DOHH2 (cell line): ENCODE results near the gene LRRC27.

Experiments
- H3F3A ChIP-seq: fragments of 200-600 bp; sonication (generic), shearing (Covaris generic); 2 replicates; pipeline ENCODE4 v1.6.0; 2016; ENCODE audit warnings: antibody characterized with exemption, mild to moderate bottlenecking; ENCODE audit not compliant: control insufficient read depth, insufficient read depth
- H3K27ac ChIP-seq: fragments of 200-600 bp; sonication (generic); 2 replicates; pipeline ENCODE4 v1.5.1; 2014; ENCODE audit warnings: low read depth, mild to moderate bottlenecking, low read length, moderate library complexity
- H3K27me3 ChIP-seq: fragments of 200-600 bp; sonication (generic); 2 replicates; pipeline ENCODE4 v1.6.1; 2014; ENCODE audit warnings: mild to moderate bottlenecking, low read length, mixed read lengths; ENCODE audit not compliant: control insufficient read depth
- H3K36me3 ChIP-seq: fragments of 200-600 bp; sonication (generic); 2 replicates; pipeline ENCODE4 v1.6.1; 2014; ENCODE audit warnings: mild to moderate bottlenecking, low read length, moderate library complexity, mixed read lengths; ENCODE audit not compliant: control insufficient read depth
- H3K4me1 ChIP-seq: fragments of 200-600 bp; sonication (generic); 2 replicates; pipeline ENCODE4 v1.6.1; 2014; ENCODE audit warnings: mild to moderate bottlenecking, low read length, mixed read lengths; ENCODE audit not compliant: control insufficient read depth
- H3K4me2 ChIP-seq: fragments of 200-600 bp; sonication (generic); 2 replicates; pipeline ENCODE4 v1.6.0; 2014; ENCODE audit warnings: mild to moderate bottlenecking, low read length, moderate library complexity
- H3K4me3 ChIP-seq: fragments of 200-600 bp; sonication (generic); 2 replicates; pipeline ENCODE4 v1.5.1; 2014; ENCODE audit warnings: mild to moderate bottlenecking, low read length, mixed read lengths
- H3K79me2 ChIP-seq: fragments of 200-600 bp; sonication (generic); 2 replicates; pipeline ENCODE4 v1.6.1; 2014; ENCODE audit warnings: mild to moderate bottlenecking, low read length, mixed read lengths; ENCODE audit not compliant: control insufficient read depth
- H3K9me2 ChIP-seq: fragments of 200-600 bp; sonication (generic); replicated peaks from 2 replicates; pipeline ENCODE4 v1.6.1; 2014; ENCODE audit warnings: mild to moderate bottlenecking, low read length, mixed read lengths; ENCODE audit not compliant: control insufficient read depth
- H3K9me3 ChIP-seq: fragments of 200-600 bp; sonication (generic); 2 replicates; pipeline ENCODE4 v1.6.1; 2014; ENCODE audit warnings: antibody characterized with exemption, low read length, mixed read lengths; ENCODE audit not compliant: control insufficient read depth, insufficient read depth
- H4K20me1 ChIP-seq: fragments of 200-600 bp; sonication (generic); 2 replicates; pipeline ENCODE4 v1.6.0; 2014; ENCODE audit warnings: low read depth, mild to moderate bottlenecking, antibody characterized with exemption, low read length, moderate library complexity; ENCODE audit not compliant: control insufficient read depth, insufficient read depth
- EZH2phosphoT487 ChIP-seq: fragments of 200-600 bp; sonication (generic); IDR thresholded peaks from 2 replicates; pipeline ENCODE4 v1.6.1; 2017; ENCODE audit warnings: borderline replicate concordance, mild to moderate bottlenecking, antibody characterized with exemption, low read length, moderate library complexity, mixed read lengths
- TF ChIP-seq, protein P1 (sequence below): fragments of 200-600 bp; sonication (generic); IDR thresholded peaks from one replicate; pipeline ENCODE4 v1.5.1; 2014; ENCODE audit warnings: antibody characterized with exemption, mild to moderate bottlenecking, low read depth, low read length; ENCODE audit not compliant: poor library complexity, severe bottlenecking

LRRC27 gene

DNA sequence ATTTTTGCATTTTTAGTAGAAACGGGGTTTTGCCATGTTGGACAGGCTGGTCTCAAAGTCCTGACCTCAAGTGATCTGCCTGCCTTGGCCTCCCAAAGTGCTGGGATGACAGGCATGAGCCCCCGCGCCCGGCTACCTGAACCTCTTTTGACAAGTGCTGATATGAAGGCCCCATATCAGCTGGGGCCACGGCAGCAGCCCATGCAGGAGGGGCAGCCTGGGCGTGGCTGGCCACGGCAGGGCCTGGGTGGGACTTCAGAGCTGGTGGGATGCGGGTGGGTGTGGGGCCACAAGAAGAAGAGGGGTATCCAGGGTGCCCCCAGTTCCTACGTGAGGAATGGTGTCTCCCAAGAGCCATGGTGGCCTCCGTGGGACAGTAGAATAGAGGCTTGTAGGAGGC is 6.9 kb downstream of the LRRC27 start:
- Histone ChIP-seq H3K27ac (no peak overlapping the region), H3K9me3 (no peaks in the 10 kb centered on the region), H3F3A (no peaks in the 10 kb centered on the region), H3K9me2 (no peaks in the 10 kb centered on the region), H3K4me1 (no peaks in the 10 kb centered on the region), H3K27me3 (no peaks in the 10 kb centered on the region), H3K79me2 (no peaks in the 10 kb centered on the region), H3K4me3 (no peak overlapping the region), H3K4me2 (no peak overlapping the region), H3K36me3 (no peaks in the 10 kb centered on the region), H4K20me1 (no peaks in the 10 kb centered on the region)
- TF ChIP-seq, protein P1, sequence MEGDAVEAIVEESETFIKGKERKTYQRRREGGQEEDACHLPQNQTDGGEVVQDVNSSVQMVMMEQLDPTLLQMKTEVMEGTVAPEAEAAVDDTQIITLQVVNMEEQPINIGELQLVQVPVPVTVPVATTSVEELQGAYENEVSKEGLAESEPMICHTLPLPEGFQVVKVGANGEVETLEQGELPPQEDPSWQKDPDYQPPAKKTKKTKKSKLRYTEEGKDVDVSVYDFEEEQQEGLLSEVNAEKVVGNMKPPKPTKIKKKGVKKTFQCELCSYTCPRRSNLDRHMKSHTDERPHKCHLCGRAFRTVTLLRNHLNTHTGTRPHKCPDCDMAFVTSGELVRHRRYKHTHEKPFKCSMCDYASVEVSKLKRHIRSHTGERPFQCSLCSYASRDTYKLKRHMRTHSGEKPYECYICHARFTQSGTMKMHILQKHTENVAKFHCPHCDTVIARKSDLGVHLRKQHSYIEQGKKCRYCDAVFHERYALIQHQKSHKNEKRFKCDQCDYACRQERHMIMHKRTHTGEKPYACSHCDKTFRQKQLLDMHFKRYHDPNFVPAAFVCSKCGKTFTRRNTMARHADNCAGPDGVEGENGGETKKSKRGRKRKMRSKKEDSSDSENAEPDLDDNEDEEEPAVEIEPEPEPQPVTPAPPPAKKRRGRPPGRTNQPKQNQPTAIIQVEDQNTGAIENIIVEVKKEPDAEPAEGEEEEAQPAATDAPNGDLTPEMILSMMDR: no peak
- TF ChIP-seq EZH2phosphoT487: no peak

DNA sequence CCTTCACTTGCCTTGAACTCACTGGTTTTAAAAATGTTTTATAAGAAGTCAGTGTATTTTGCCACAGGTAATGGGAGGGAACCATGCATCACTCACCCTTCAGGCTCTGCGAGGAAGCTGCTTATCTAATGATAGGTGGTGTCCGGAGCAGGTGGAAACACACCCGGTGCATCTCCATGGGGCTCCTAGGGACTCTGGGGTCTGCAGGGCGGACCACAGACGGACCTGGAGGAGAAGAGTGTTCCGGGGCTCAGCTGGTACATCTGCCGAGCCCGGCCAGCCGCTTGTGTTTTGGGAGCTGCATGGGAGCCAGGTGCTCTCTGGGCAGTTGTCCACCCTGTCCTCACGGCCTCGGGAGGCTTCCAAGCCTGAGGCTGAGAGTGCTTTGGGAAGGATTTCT is 7.3 kb downstream of the LRRC27 start:
- Histone ChIP-seq H3K27ac (no peak overlapping the region), H3F3A (no peaks in the 10 kb centered on the region), H3K9me2 (no peaks in the 10 kb centered on the region), H4K20me1 (no peaks in the 10 kb centered on the region), H3K36me3 (no peaks in the 10 kb centered on the region), H3K27me3 (no peaks in the 10 kb centered on the region), H3K4me1 (no peaks in the 10 kb centered on the region), H3K4me2 (no peak overlapping the region), H3K4me3 (no peak overlapping the region), H3K9me3 (no peaks in the 10 kb centered on the region), H3K79me2 (no peaks in the 10 kb centered on the region)
- TF ChIP-seq, protein P1: no peak
- TF ChIP-seq EZH2phosphoT487: no peak

DNA sequence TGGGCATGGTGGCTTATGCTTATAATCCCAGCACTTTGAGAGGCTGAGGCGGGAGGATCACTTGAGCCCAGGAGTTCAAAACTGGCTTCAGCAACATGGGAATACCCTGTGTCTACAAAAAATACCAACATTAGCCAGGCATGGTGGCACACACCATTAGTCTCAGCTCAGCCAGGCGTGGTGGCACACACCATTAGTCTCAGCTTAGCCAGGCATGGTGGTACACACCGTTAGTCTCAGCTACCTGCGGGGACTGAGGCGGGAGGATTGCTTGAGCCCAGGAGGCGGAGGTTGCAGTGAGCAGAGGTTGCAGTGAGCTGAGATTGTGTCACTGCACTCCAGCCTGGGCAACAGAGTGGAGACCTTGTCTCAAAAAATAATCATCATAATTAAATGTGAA is 9.0 kb downstream of the LRRC27 start:
- Histone ChIP-seq H3K27me3 (no peaks in the 10 kb centered on the region), H3K4me1 (no peaks in the 10 kb centered on the region), H3K9me3 (no peaks in the 10 kb centered on the region), H3F3A (no peaks in the 10 kb centered on the region), H3K27ac (no peak overlapping the region), H3K9me2 (no peaks in the 10 kb centered on the region), H3K79me2 (no peaks in the 10 kb centered on the region), H4K20me1 (no peaks in the 10 kb centered on the region), H3K36me3 (no peaks in the 10 kb centered on the region), H3K4me3 (no peak overlapping the region), H3K4me2 (no peak overlapping the region)
- TF ChIP-seq, protein P1: no peak
- no peak for TF ChIP-seq EZH2phosphoT487

DNA sequence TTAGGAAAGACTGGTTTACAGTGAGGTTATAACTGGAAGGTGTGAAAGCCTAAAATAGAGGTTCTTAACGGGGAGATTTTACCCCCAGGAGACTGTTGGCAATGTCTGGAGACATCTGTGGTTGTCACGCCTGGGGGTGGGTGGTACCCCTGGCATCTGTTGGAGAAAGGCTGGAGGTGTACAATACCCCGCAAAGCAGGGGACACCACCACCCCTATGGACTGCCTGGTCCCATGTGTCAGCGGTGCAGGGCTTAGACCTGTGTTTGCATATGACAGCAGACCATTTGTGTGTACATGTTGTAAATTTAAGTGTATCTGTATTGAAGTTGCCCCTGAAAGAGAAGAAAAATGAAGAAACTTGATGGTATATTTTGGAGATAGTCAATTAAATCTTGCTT is 9.8 kb downstream of the LRRC27 start:
- H3K9me3 ChIP-seq: no peaks in the 10 kb centered on the region
- no peaks in the 10 kb centered on the region for H4K20me1 ChIP-seq
- no peak overlapping the region for H3K27ac ChIP-seq
- TF ChIP-seq, protein P1: no peak
- TF ChIP-seq EZH2phosphoT487: no peak
- H3K36me3 ChIP-seq: no peaks in the 10 kb centered on the region
- H3K4me2 ChIP-seq: no peak overlapping the region
- no peaks in the 10 kb centered on the region for H3F3A ChIP-seq
- H3K27me3 ChIP-seq: no peaks in the 10 kb centered on the region
- H3K4me1 ChIP-seq: no peaks in the 10 kb centered on the region
- H3K79me2 ChIP-seq: no peaks in the 10 kb centered on the region
- H3K4me3 ChIP-seq: no peak overlapping the region
- H3K9me2 ChIP-seq: no peaks in the 10 kb centered on the region
